Smooth muscle cell of the umbilical artery (primary cell): ENCODE data around the gene SALL3. TPM values are rescaled to one million over a fixed set of nuclear protein-coding genes. Genes with fewer than 3 reads are reported as not detected.

ENCODE experiments used
- total RNA-seq: library from RNA; depleted of rRNA; stranded (reverse); fragments of >200 nt; gene quantifications from 2 replicates; pipeline ENCODE4 v1.2.3, GENCODE V29; 2014

The SALL3 gene
- not detected in 2 replicates for total RNA-seq

DNA sequence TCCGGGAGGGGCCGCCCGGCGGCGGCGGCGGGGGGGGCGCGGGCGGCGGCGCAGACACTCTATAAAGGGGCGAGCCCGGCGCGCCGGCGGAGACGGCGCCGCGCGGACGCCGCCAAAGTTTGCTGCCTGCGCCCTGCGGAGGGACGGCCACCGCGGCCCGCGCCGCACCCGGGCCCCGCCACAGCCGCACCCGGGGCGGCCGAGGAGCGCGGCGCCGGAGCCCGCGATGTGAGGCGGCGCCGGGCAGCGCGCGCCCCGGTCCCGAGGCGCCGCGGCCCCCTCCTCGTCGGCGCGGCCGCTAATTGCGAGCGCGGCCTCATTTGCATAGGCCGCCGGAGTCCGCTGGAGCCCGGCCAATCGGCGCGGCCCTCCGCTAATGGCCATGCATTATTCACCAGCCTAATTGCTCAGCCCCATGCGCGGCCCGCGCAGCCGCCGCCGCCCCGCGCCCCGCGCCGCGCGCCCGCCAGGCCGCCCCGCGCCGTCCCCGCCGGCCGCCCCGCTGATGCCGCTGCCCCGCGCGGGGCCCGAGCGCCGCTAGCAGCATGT is at the start of gene SALL3:
TSS of gene SALL3 (plus strand) at position 89 of the 549 bp plus-strand sequence. CDS start at position 546, 457 bp downstream.

Other genes starting within 250 kb of the SALL3 start
- 21.9 and 27.3 TPM in 2 replicates for gene ATP9B, start 89.6 kb downstream of the SALL3 start, total RNA-seq